ENCODE measurements around the gene MCHR1. TPM values are rescaled to one million over a fixed set of nuclear protein-coding genes. Genes with fewer than 3 reads are reported as not detected.
"Not testable (repeated sequence)": the region's sequence is repeated elsewhere in the genome, so short reads cannot be mapped to it uniquely, and the experiment has no call there.

Gene MCHR1
- total RNA-seq, 4 donors from 2014 or later = 0.64 to 2.1 (median 0.81) TPM; not detected in 1

DNA sequence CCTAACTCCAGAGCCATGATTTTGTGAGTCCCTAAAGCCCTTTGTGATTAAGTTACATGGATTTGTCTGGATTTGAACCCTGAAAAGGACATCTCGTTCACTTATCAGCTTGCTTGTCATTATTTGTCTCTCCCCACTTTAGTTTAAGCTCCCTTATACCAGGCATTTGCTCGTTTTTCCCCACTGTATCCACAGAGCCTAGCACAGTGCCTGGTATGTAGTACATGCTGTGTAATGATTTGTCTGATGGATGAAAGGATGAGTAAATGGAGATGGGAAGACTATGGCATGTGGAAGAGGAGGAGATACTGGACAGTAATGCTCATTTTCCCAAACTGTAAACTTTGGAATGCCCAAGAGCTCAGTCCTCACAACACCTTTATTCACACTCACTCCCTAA, 9.2 kb upstream of the MCHR1 start:
- DNase-seq (ENCODE audit: low spot score in 2 of 2) = no peak
- no peak overlapping the region for H3K27ac ChIP-seq
- H3K4me3 ChIP-seq = no peak overlapping the region
- WGBS = 87% methylated on average over 2 of the region's 2 CpGs
- TF ChIP-seq POLR2A (IDR thresholded peaks at IDR 0.05) = no peak
- TF ChIP-seq EP300 (IDR thresholded peaks at IDR 0.05) = no peak
- TF ChIP-seq, protein P1, sequence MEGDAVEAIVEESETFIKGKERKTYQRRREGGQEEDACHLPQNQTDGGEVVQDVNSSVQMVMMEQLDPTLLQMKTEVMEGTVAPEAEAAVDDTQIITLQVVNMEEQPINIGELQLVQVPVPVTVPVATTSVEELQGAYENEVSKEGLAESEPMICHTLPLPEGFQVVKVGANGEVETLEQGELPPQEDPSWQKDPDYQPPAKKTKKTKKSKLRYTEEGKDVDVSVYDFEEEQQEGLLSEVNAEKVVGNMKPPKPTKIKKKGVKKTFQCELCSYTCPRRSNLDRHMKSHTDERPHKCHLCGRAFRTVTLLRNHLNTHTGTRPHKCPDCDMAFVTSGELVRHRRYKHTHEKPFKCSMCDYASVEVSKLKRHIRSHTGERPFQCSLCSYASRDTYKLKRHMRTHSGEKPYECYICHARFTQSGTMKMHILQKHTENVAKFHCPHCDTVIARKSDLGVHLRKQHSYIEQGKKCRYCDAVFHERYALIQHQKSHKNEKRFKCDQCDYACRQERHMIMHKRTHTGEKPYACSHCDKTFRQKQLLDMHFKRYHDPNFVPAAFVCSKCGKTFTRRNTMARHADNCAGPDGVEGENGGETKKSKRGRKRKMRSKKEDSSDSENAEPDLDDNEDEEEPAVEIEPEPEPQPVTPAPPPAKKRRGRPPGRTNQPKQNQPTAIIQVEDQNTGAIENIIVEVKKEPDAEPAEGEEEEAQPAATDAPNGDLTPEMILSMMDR (IDR thresholded peaks at IDR 0.05) = no peak
- no peak for TF ChIP-seq POLR2AphosphoS5 (IDR thresholded peaks at IDR 0.05)
- H3K36me3 ChIP-seq = no peaks in the 10 kb centered on the region
- H3K4me1 ChIP-seq = peaks cover 9% of the 10 kb centered on the region
- no peaks in the 10 kb centered on the region for H3K27me3 ChIP-seq
- H3K9me3 ChIP-seq = no peaks in the 10 kb centered on the region

DNA sequence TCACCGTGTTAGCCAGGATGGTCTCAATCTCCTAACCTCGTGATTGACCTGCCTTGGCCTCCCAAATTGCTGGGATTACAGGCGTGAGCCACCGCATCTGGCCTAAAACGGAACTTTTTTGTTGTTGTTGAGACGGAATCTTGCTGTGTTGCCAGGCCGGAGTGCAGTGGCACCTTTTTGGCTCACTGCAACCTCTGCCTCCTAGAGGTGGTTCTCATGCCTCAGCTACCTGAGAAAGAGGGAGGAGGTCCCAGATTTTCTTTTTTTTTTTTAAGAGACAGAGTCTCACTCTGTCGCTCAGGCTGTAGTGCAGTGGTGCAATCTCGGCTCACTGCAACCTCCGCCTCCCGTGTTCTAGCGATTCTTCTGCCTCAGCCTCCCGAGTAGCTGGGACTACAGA, 7.9 kb upstream of the MCHR1 start:
- H3K27me3 ChIP-seq = no peaks in the 10 kb centered on the region
- no peak overlapping the region for H3K27ac ChIP-seq
- WGBS = 97% methylated on average over 13 of the region's 13 CpGs
- no peaks in the 10 kb centered on the region for H3K9me3 ChIP-seq
- H3K4me3 ChIP-seq = no peak overlapping the region
- H3K4me1 ChIP-seq = peaks cover under 1% of the 10 kb centered on the region
- TF ChIP-seq, protein P1 (IDR thresholded peaks at IDR 0.05) = no peak
- DNase-seq (ENCODE audit: low spot score in 2 of 2) = no peak
- no peaks in the 10 kb centered on the region for H3K36me3 ChIP-seq

DNA sequence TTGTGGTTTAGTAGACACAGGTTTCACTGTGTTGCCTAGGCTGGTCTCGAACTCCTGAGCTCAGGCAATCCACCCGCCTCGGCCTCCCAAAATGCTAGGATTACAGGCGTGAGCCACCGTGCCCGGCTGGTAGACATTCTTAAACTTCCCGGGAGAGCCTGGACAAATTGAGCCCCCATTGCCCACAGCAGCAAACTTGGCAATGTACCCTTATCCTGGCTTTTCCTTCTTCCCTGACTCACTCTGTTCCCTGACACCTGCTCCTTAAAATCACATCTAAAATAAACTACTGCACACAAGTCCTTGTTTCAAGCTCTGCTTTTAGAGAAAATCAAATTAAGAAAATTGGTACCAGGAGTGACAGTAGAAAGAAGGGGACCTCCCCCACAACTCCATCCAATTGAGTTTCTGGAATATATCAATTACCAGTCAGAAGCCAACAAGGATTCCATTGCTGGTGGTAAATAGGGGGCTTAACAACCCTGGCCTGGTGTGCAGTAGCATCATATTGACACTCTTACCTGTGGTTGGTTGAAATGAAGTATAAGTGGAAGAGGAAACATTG, 7.4 kb upstream of the MCHR1 start:
- DNase-seq (ENCODE audit: low spot score in 2 of 2) = no peak

DNA sequence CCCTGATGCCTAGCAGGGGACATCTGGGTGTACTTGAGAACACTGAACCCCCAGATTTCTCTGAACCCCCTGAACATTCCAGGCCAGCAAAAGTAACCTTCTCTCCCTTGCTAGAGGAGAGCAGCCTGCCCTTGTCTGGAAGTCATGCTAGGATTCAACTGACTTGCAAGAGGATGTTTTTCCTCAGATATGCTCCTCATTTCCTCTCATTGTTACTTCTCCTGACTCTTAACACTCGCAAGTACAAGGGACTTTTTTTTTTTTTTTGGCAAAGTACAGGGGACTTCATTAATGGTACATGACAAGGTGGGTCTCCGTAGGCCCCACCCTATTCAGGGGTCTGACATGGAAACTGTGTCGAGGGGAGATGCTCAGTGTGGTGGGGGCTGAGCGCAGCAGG, 6.3 kb upstream of the MCHR1 start:
- no peaks in the 10 kb centered on the region for H3K36me3 ChIP-seq
- H3K4me3 ChIP-seq = no peak overlapping the region
- WGBS = 97% methylated on average over 4 of the region's 4 CpGs
- H3K4me1 ChIP-seq = peaks cover 3% of the 10 kb centered on the region
- H3K27me3 ChIP-seq = no peaks in the 10 kb centered on the region
- H3K27ac ChIP-seq = no peak overlapping the region
- TF ChIP-seq, protein P1 (IDR thresholded peaks at IDR 0.05) = no peak
- TF ChIP-seq POLR2AphosphoS5 (IDR thresholded peaks at IDR 0.05) (no peak), POLR2A (IDR thresholded peaks at IDR 0.05) (no peak), EP300 (IDR thresholded peaks at IDR 0.05) (no peak)
- no peaks in the 10 kb centered on the region for H3K9me3 ChIP-seq
- no peak for DNase-seq (ENCODE audit: low spot score in 2 of 2)

More for the DNA sequence above, 7.4 kb upstream of the MCHR1 start:
- TF ChIP-seq POLR2AphosphoS5 (IDR thresholded peaks at IDR 0.05) (no peak), EP300 (IDR thresholded peaks at IDR 0.05) (no peak), POLR2A (IDR thresholded peaks at IDR 0.05) (no peak)
- TF ChIP-seq, protein P1 (IDR thresholded peaks at IDR 0.05) = no peak
- no peak overlapping the region for H3K27ac ChIP-seq
- no peaks in the 10 kb centered on the region for H3K36me3 ChIP-seq
- no peak overlapping the region for H3K4me3 ChIP-seq
- peaks cover 3% of the 10 kb centered on the region for H3K4me1 ChIP-seq
- no peaks in the 10 kb centered on the region for H3K27me3 ChIP-seq
- 94% methylated on average over 7 of the region's 7 CpGs for WGBS
- H3K9me3 ChIP-seq = no peaks in the 10 kb centered on the region

DNA sequence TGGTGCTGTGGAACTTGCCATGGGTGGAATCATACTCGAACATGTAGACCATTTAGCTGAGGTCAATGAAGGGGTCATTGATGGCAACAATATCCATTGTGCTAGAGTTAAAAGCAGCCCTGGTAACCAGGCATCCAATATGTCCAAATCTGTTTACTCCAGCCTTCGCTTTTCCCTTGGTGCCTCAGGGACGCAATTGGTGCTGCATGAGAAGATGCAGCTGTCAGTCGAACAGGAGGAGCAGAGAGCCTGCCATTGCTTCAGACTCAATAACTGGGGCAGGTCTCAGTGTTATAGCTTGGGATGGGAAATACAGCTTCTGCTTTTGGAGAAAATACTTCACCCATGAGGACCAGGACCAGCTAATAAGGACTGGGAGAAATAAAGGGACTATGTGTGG, 5.0 kb upstream of the MCHR1 start:
- Histone ChIP-seq H3K36me3 (no peaks in the 10 kb centered on the region), H3K4me3 (no peak overlapping the region), H3K27ac (no peak overlapping the region), H3K9me3 (no peaks in the 10 kb centered on the region), H3K27me3 (no peaks in the 10 kb centered on the region), H3K4me1 (peaks cover 6% of the 10 kb centered on the region)
- DNase-seq (ENCODE audit: low spot score in 2 of 2) = no peak
- TF ChIP-seq POLR2A (IDR thresholded peaks at IDR 0.05) (no peak), EP300 (IDR thresholded peaks at IDR 0.05) (no peak), POLR2AphosphoS5 (IDR thresholded peaks at IDR 0.05) (no peak)
- TF ChIP-seq, protein P1 (IDR thresholded peaks at IDR 0.05) = no peak
- WGBS = 92% methylated on average over 4 of the region's 4 CpGs

DNA sequence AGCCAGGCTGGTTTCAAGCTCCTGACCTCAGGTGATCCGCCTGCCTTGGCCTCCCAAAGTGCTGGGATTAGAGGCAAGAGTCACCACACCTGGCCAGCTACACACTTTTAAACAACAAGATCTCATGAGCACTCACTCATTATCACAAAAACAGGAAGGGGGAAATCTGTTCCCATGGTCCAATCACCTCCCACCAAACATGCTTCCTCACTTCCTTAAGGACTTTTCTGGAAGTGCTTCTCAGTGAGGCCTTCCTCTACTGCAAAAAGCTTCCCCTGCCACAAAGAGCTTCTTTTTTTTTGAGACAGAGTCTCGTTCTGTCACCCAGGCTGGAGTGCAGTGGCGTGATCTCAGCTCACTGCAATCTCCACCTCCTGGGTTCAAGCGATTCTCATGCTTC, 3.1 kb upstream of the MCHR1 start:
- not testable (repeated sequence) for H3K27ac ChIP-seq; H3K4me3 ChIP-seq; DNase-seq (ENCODE audit: low spot score in 2 of 2); H3K27me3 ChIP-seq; H3K9me3 ChIP-seq; H3K36me3 ChIP-seq
- 94% methylated on average over 4 of the region's 4 CpGs for WGBS
- H3K4me1 ChIP-seq = peaks cover 19% of the 10 kb centered on the region

Measured in suprapubic skin (tissue), 4 donors.